B cell (primary cell): Measurements from ENCODE around the gene NBEA. TPM values are rescaled to one million over a fixed set of nuclear protein-coding genes. Genes with fewer than 3 reads are reported as not detected.

Experiments used
- ATAC-seq: fragments of 200-7000 bp; cut with Tn5 transposase; one replicate; pipeline ENCODE4 v1.10.0; 2021; ENCODE audit warnings: low read depth, mild to moderate bottlenecking, moderate number of reproducible peaks, moderate library complexity
- CTCF ChIA-PET: fragments of 350-600 bp; sonication (Branson Sonifier 250); formaldehyde crosslinking; loops from one replicate; lab custom pipeline; 2021; ENCODE audit warnings: antibody characterized with exemption, inconsistent platforms; lab: Charles Lee
- POLR2A ChIA-PET: fragments of 350-600 bp; sonication (Branson Sonifier 250); formaldehyde crosslinking; loops from one replicate; lab custom pipeline; 2021; ENCODE audit warnings: antibody characterized with exemption; lab: Charles Lee
- DNase-seq: peaks from one replicate; pipeline ENCODE4 v3.0.0; 2013
- H2AFZ ChIP-seq: 2 replicates; pipeline ENCODE4 v1.6.1; 2012; ENCODE audit warnings: mild to moderate bottlenecking, low read depth, low read length; ENCODE audit not compliant: insufficient read depth, poor library complexity, severe bottlenecking
- H3K27ac ChIP-seq, 2 donors: 1 replicate in 1 of 2; 2 replicates in 1 of 2; pipeline ENCODE4 v1.5.1; 2012 to 2013; ENCODE audit warnings: low read length in 2 of 2, mild to moderate bottlenecking in 2 of 2, moderate library complexity in 1 of 2
- H3K27me3 ChIP-seq, 4 experiments: fragments of 200-600 bp in 1 of 4; sonication (generic) in 1 of 4; replicated peaks in 1 of 4; 1 replicate in 2 of 4; 2 replicates in 2 of 4; pipeline versions ENCODE4 v1.6.1 to v1.7.0; 2013 to 2016; ENCODE audit warnings: low read length in 3 of 4, mild to moderate bottlenecking in 2 of 4, mixed read lengths in 1 of 4, moderate library complexity in 1 of 4; ENCODE audit not compliant: insufficient read depth in 4 of 4, control insufficient read depth in 3 of 4; ENCODE audit errors: control extremely low read depth in 1 of 4
- H3K36me3 ChIP-seq, 2 experiments: replicated peaks in 1 of 2; 1 replicate in 1 of 2; 2 replicates in 1 of 2; pipeline versions ENCODE4 v1.6.1 to v1.7.1; 2013; ENCODE audit warnings: low read length in 1 of 2; ENCODE audit not compliant: insufficient read depth in 2 of 2, control insufficient read depth in 1 of 2; ENCODE audit errors: control extremely low read depth in 1 of 2, extremely low read depth in 1 of 2
- H3K4me1 ChIP-seq, 2 donors: fragments of 200-600 bp in 1 of 2; sonication (generic) in 1 of 2; 1 replicate in 1 of 2; 2 replicates in 1 of 2; pipeline versions ENCODE4 v1.5.1 to v1.6.1; 2013 to 2017; ENCODE audit warnings: low read length in 2 of 2; ENCODE audit not compliant: control insufficient read depth in 2 of 2, insufficient read depth in 2 of 2
- H3K4me2 ChIP-seq: replicated peaks from 2 replicates; pipeline ENCODE3; 2012; ENCODE audit warnings: mild to moderate bottlenecking, low read depth, low read length; ENCODE audit not compliant: poor library complexity, severe bottlenecking
- H3K4me3 ChIP-seq, 5 experiments: fragments of 200-600 bp in 1 of 5; sonication (generic) in 1 of 5; 1 replicate in 3 of 5; 2 replicates in 2 of 5; pipeline versions ENCODE4 v1.5.1 to v1.7.0; 2011 to 2016; ENCODE audit warnings: low read length in 4 of 5, mild to moderate bottlenecking in 4 of 5, low read depth in 2 of 5, control low read depth in 1 of 5, moderate library complexity in 1 of 5; ENCODE audit not compliant: insufficient read depth in 1 of 5; ENCODE audit errors: control extremely low read depth in 1 of 5, extremely low read depth in 1 of 5
- H3K79me2 ChIP-seq: fragments of 200-600 bp; sonication (generic); one replicate; pipeline ENCODE4 v1.6.0; 2016; ENCODE audit warnings: low read length; ENCODE audit not compliant: control insufficient read depth, insufficient read depth
- H3K9ac ChIP-seq: fragments of 200-600 bp; sonication (generic); 2 replicates; pipeline ENCODE4 v1.6.1; 2017; ENCODE audit warnings: mild to moderate bottlenecking, low read length, moderate library complexity
- H3K9me3 ChIP-seq, 3 donors: one replicate each; pipeline versions ENCODE4 v1.6.1 to v1.7.1; 2013; ENCODE audit warnings: low read length in 2 of 3; ENCODE audit not compliant: control insufficient read depth in 2 of 3, insufficient read depth in 1 of 3; ENCODE audit errors: control extremely low read depth in 1 of 3
- H4K20me1 ChIP-seq: 2 replicates; pipeline ENCODE4 v1.6.0; 2012; ENCODE audit warnings: mild to moderate bottlenecking, low read length; ENCODE audit not compliant: insufficient read depth, control insufficient read depth, poor library complexity, severe bottlenecking
- H3K27ac Mint-ChIP-seq: one replicate; pipeline ENCODE4 v1.8.0; 2021; ENCODE audit warnings: mixed read lengths
- H3K27me3 Mint-ChIP-seq: one replicate; pipeline ENCODE4 v1.8.0; 2021; ENCODE audit warnings: mixed read lengths
- H3K4me1 Mint-ChIP-seq: one replicate; pipeline ENCODE4 v1.8.0; 2021; ENCODE audit warnings: mixed read lengths
- H3K4me3 Mint-ChIP-seq: one replicate; pipeline ENCODE4 v1.8.0; 2021; ENCODE audit warnings: mixed read lengths
- H3K9me3 Mint-ChIP-seq: one replicate; pipeline ENCODE4 v1.8.0; 2022; ENCODE audit warnings: mixed read lengths; ENCODE audit not compliant: insufficient read depth
- EZH2 ChIP-seq: IDR thresholded peaks from 2 replicates; pipeline ENCODE4 v1.6.1; 2012; ENCODE audit warnings: borderline replicate concordance, low read depth, mild to moderate bottlenecking, moderate library complexity, low read length; ENCODE audit not compliant: insufficient read depth, poor library complexity, severe bottlenecking
- whole genome bisulfite sequencing: methylation state at CpG from one replicate; pipeline ENCODE4 v1.1.5; 2013; ENCODE audit warnings: missing lambda C conversion rate; ENCODE audit not compliant: insufficient coverage; 5-methylcytosine and 5-hydroxymethylcytosine counted together
- intact Hi-C: fragments of 100-400 bp; cut with micrococcal nuclease; formaldehyde crosslinking; loops from one replicate; pipeline ENCODE4 v1.10.0; 2022
- polyA plus RNA-seq: library from polyadenylated mRNA; depleted of rRNA; stranded (reverse); fragments of >200 nt; gene quantifications from 2 replicates; pipeline ENCODE4 v1.2.3, GENCODE V29; 2012
- total RNA-seq, 2 donors: library from RNA; stranded (reverse); fragments of 120-200 nt in 1 of 2; gene quantifications; 1 replicate in 1 of 2; 2 replicates in 1 of 2; pipeline versions ENCODE4 v1.2.3 to v1.2.4, GENCODE V29; 2013 to 2022
- TF ChIP-seq, protein P1 (sequence below): fragments of 200-600 bp; IDR thresholded peaks from one replicate; pipeline ENCODE4 v1.8.0; 2022; ENCODE audit warnings: antibody characterized with exemption, mild to moderate bottlenecking

The NBEA gene
- total and polyA plus RNA-seq, 2 donors (not counting 1 experiment from before 2014, with no cell fraction given), result 1.5 to 10.7 TPM

- no peaks in the 10 kb centered on the region for H3K36me3 ChIP-seq
- no peak overlapping the region for H3K4me3 ChIP-seq
- no peak overlapping the region for H3K9ac ChIP-seq
- intact Hi-C loops, result no loop called here
- Mint-ChIP-seq H3K27ac (no peak overlapping the region), H3K27me3 (no peaks in the 10 kb centered on the region), H3K9me3 (no peaks in the 10 kb centered on the region), H3K4me3 (no peak overlapping the region), H3K4me1 (no peaks in the 10 kb centered on the region)
- no peaks in the 10 kb centered on the region for H4K20me1 ChIP-seq
- no peaks in the 10 kb centered on the region for H3K27me3 ChIP-seq
- POLR2A ChIA-PET, result no interaction called here
- CTCF ChIA-PET, result no interaction called here
- no peaks in the 10 kb centered on the region for H3K79me2 ChIP-seq
- no peak overlapping the region for H3K27ac ChIP-seq
- ATAC-seq (no peak), DNase-seq (no peak)
- no peak overlapping the region for H3K4me2 ChIP-seq
- H2AFZ ChIP-seq, result no peak overlapping the region
- no CpG with 5 or more reads among the region's 3 CpGs for WGBS
- TF ChIP-seq, protein P1, sequence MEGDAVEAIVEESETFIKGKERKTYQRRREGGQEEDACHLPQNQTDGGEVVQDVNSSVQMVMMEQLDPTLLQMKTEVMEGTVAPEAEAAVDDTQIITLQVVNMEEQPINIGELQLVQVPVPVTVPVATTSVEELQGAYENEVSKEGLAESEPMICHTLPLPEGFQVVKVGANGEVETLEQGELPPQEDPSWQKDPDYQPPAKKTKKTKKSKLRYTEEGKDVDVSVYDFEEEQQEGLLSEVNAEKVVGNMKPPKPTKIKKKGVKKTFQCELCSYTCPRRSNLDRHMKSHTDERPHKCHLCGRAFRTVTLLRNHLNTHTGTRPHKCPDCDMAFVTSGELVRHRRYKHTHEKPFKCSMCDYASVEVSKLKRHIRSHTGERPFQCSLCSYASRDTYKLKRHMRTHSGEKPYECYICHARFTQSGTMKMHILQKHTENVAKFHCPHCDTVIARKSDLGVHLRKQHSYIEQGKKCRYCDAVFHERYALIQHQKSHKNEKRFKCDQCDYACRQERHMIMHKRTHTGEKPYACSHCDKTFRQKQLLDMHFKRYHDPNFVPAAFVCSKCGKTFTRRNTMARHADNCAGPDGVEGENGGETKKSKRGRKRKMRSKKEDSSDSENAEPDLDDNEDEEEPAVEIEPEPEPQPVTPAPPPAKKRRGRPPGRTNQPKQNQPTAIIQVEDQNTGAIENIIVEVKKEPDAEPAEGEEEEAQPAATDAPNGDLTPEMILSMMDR, result no peak
- H3K4me1 ChIP-seq, result no peaks in the 10 kb centered on the region
- no peaks in the 10 kb centered on the region for H3K9me3 ChIP-seq
Measured at GRCh38 chr13:35343417-35343816, 401.3 kb downstream of the NBEA start.

DNA sequence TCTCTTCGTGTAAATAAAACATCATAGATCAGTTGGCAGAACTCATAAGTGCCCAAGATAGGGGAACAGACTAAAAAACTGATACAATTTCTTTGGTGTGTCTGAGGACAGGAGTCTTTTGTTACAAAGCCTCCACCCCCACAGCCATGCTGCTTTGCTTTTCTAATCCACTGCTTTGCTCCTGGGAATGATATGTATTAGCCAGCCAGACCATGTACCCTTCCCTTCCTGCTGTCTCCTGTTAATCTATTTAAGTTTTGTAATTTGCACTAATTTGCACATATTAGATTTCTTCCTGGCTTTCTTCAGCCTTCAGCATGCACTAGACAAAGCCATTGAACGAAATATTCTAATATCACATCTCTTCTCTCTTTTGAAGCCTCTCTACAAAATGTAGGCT, 403.9 kb downstream of the NBEA start:
- Histone ChIP-seq H3K79me2 (no peaks in the 10 kb centered on the region), H4K20me1 (no peaks in the 10 kb centered on the region), H3K36me3 (no peaks in the 10 kb centered on the region), H3K9ac (no peak overlapping the region), H3K4me3 (no peak overlapping the region), H3K27ac (no peak overlapping the region), H3K4me2 (no peak overlapping the region), H3K4me1 (no peaks in the 10 kb centered on the region), H2AFZ (no peak overlapping the region), H3K9me3 (no peaks in the 10 kb centered on the region), H3K27me3 (no peaks in the 10 kb centered on the region)
- Mint-ChIP-seq H3K27me3 (no peaks in the 10 kb centered on the region), H3K4me1 (peaks cover 1% of the 10 kb centered on the region), H3K9me3 (no peaks in the 10 kb centered on the region), H3K4me3 (no peak overlapping the region), H3K27ac (no peak overlapping the region)
- no peak for TF ChIP-seq EZH2
- TF ChIP-seq, protein P1, result no peak
- ChIA-PET CTCF (no interaction called here), POLR2A (no interaction called here)
- intact Hi-C loops, result no loop called here
- DNase-seq (no peak), ATAC-seq (no peak)
- WGBS, result no CpG with 5 or more reads among the region's 2 CpGs
